ENCODE results near the gene RIN2. TPM values are rescaled to one million over a fixed set of nuclear protein-coding genes. Genes with fewer than 3 reads are reported as not detected.

RIN2 gene
- total RNA-seq, 4 donors from 2014 or later = 64.5 to 89.4 (median 77.5) TPM

DNA sequence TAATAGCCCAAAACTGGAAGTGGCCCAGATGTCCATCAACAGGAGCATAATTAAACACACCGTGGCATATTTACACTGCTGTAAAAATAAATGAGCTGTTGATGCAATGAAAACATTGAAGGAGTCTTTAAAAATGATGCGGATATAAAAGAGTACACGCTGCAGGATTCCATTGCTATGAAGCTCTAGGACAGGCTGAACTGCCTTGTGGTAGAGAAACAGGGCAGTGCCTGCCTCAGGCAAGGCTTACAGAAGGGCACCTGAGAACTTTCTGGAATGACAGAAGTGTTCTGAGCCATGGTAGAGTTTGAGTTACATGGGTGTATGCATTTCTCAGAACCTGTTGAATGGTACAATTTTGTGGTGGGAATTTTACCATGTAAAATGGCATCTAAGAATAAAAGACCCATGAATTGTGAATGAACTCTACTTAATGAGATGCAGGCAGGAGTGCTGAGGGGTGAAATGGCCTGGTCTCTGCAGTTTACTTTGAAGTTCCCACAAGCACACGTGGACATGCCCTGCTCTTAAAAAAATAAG is 45.3 kb upstream of the RIN2 start:
- no peak overlapping the region for H3K27ac ChIP-seq
- H3K9me3 ChIP-seq = no peaks in the 10 kb centered on the region
- DNase-seq = no peak
- no peaks in the 10 kb centered on the region for H3K27me3 ChIP-seq
- TF ChIP-seq, protein P1, sequence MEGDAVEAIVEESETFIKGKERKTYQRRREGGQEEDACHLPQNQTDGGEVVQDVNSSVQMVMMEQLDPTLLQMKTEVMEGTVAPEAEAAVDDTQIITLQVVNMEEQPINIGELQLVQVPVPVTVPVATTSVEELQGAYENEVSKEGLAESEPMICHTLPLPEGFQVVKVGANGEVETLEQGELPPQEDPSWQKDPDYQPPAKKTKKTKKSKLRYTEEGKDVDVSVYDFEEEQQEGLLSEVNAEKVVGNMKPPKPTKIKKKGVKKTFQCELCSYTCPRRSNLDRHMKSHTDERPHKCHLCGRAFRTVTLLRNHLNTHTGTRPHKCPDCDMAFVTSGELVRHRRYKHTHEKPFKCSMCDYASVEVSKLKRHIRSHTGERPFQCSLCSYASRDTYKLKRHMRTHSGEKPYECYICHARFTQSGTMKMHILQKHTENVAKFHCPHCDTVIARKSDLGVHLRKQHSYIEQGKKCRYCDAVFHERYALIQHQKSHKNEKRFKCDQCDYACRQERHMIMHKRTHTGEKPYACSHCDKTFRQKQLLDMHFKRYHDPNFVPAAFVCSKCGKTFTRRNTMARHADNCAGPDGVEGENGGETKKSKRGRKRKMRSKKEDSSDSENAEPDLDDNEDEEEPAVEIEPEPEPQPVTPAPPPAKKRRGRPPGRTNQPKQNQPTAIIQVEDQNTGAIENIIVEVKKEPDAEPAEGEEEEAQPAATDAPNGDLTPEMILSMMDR (IDR thresholded peaks at IDR 0.05) = no peak
- TF ChIP-seq POLR2A (IDR thresholded peaks at IDR 0.05) = no peak
- 66% methylated on average over 4 of the region's 4 CpGs for WGBS, 2 donors
- H3K36me3 ChIP-seq = no peaks in the 10 kb centered on the region
- intact Hi-C loops (cut with DNase I) = no loop called here
- H3K4me1 ChIP-seq = peaks cover 0 to 5% of the 10 kb centered on the region in 2 donors
- no peak overlapping the region for H3K4me3 ChIP-seq (replicated peaks in 1 of 3)

DNA sequence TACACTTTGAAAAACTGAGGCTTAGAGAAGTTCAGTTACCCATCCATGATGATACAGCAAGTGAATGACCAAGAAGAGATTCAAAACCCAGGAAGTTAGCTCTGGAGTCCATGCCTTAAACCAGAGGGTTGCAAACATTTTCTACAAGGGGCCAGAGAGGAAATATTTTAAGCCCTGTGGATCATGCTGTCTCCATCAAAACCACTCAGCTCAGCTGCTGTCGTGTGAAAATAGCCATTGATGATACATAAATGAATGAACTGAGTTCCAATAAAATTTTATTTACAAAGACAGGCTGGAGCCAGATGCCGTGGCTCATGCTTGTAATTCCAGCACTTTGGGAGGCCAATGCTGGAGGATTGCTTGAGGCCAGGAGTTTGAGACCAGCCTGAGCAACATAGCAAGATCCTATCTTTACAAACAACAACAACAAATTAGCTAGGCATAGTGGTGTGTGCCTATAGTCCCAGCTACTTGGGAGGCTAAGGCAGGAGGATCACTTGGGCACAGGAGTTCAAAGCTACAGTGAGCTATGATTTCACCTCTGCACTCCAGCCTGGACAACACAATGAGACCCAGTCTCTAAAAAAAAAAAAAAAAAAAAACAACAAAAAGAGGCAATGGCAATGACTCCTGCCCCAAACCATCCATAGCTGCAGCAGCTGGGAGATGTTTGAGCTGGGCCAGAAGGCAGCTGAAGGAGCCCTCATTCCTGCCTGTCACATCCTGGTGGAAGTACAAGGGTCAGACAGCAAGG is 44.1 kb upstream of the RIN2 start:
- TF ChIP-seq POLR2A (IDR thresholded peaks at IDR 0.05) = no peak
- TF ChIP-seq, protein P1 (IDR thresholded peaks at IDR 0.05) = no peak
- Histone ChIP-seq H3K4me3 (replicated peaks in 1 of 3) (no peak overlapping the region), H3K9me3 (no peaks in the 10 kb centered on the region), H3K36me3 (no peaks in the 10 kb centered on the region), H3K4me1 (peaks cover 0 to 5% of the 10 kb centered on the region in 2 donors), H3K27me3 (no peaks in the 10 kb centered on the region), H3K27ac (no peak overlapping the region)
- intact Hi-C loops (cut with DNase I) = no loop called here
- WGBS, 2 donors = 91 to 94% methylated on average over 2 of the region's 2 CpGs
- DNase-seq = no peak

DNA sequence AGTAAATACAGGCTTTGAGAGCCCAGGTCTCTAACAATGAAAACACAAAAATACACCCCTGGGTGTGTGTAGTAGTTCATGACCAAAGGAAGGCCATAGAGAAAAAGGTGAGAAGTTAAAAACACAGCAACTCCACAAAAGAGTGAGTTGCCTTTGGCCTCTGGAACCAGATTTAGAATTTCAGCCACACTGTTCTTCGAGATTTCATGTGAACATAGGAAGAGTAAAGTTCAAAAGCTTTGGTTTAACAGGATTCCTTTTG is 43.5 kb upstream of the RIN2 start:
- no peak overlapping the region for H3K4me3 ChIP-seq (replicated peaks in 1 of 3)
- no peak overlapping the region for H3K27ac ChIP-seq
- TF ChIP-seq, protein P1 (IDR thresholded peaks at IDR 0.05) = no peak
- 48 to 53% methylated on average over 1 of the region's 1 CpG for WGBS, 2 donors
- peaks cover 0 to 5% of the 10 kb centered on the region in 2 donors for H3K4me1 ChIP-seq
- no peaks in the 10 kb centered on the region for H3K27me3 ChIP-seq
- H3K9me3 ChIP-seq = no peaks in the 10 kb centered on the region
- H3K36me3 ChIP-seq = no peaks in the 10 kb centered on the region
- intact Hi-C loops (cut with DNase I) = no loop called here
- DNase-seq = no peak

DNA sequence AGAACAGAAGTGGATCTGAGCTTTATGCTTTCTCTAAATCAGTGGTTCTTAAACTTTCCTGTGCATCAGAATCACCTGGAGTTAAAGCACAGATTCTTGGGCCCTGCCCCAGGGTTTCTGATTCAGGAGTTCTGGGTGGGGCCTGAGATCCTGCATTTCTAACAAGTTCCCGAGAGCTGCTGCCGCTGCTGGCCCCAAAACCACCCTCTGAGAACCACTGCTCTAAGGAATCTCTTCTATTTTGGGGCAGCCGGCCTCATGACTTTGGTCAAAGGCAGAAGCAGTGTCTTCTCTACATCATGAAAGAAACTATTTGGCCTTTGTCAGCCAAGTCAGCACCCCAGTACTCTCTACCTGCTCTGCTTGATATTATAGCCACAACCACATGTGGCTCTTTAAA is 42.1 kb upstream of the RIN2 start:
- 97% methylated on average over 3 of the region's 3 CpGs for WGBS, 2 donors
- Histone ChIP-seq H3K27me3 (no peaks in the 10 kb centered on the region), H3K4me3 (replicated peaks in 1 of 3) (no peak overlapping the region), H3K9me3 (no peaks in the 10 kb centered on the region), H3K27ac (no peak overlapping the region), H3K4me1 (peaks cover 0 to 5% of the 10 kb centered on the region in 2 donors), H3K36me3 (no peaks in the 10 kb centered on the region)
- DNase-seq = no peak
- intact Hi-C loops (cut with DNase I) = no loop called here
- TF ChIP-seq POLR2A (IDR thresholded peaks at IDR 0.05) = no peak
- TF ChIP-seq, protein P1 (IDR thresholded peaks at IDR 0.05) = no peak

DNA sequence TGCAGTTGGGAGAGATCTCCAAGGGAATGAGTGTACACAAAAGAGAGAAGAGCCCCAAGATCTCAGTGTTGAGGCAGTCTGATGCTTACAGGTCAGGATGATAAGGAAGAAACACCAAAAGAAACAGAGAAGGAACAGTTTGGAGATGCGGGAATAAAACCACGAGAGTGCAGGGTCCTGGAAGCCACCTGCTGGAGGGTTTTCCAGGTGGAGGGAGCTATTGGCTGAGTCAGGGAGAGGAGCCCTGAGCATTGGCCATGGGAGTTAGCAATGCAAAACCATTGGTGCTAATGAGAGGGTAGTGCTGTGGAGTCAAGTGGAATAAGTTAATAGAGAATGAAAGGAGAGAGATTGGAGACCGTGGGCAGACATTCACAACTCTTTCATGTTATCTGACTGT is 39.2 kb upstream of the RIN2 start:
- TF ChIP-seq, protein P1 (IDR thresholded peaks at IDR 0.05) = no peak
- no peak for TF ChIP-seq POLR2A (IDR thresholded peaks at IDR 0.05)
- no peak overlapping the region for H3K4me3 ChIP-seq (replicated peaks in 1 of 3)
- no peak overlapping the region for H3K27ac ChIP-seq
- no peaks in the 10 kb centered on the region for H3K36me3 ChIP-seq
- no peaks in the 10 kb centered on the region for H3K9me3 ChIP-seq
- no peak for DNase-seq
- H3K4me1 ChIP-seq = peaks cover 0 to 5% of the 10 kb centered on the region in 2 donors
- H3K27me3 ChIP-seq = no peaks in the 10 kb centered on the region
- WGBS, 2 donors = 85 to 93% methylated on average over 3 of the region's 3 CpGs
- intact Hi-C loops (cut with DNase I) = no loop called here

Data from thyroid gland (tissue), 4 donors.